GM23338 (cell line): ENCODE data around the gene ISLR2. TPM values are rescaled to one million over a fixed set of nuclear protein-coding genes. Genes with fewer than 3 reads are reported as not detected.

Source experiments
- ATAC-seq: fragments of 200-7000 bp; cut with Tn5 transposase; 3 replicates; pipeline ENCODE4 v1.9.1; 2020
- DNase-seq: peaks from one replicate; pipeline ENCODE4 v3.0.0-alpha.2; 2015; ENCODE audit warnings: low spot score
- H2AFZ ChIP-seq: fragments of 200-600 bp; sonication (generic); 2 replicates; pipeline ENCODE4 v1.8.0; 2016; ENCODE audit warnings: antibody characterized with exemption, mild to moderate bottlenecking, moderate library complexity
- H3F3A ChIP-seq: fragments of 200-600 bp; sonication (generic); replicated peaks from 2 replicates; pipeline ENCODE4 v1.8.0; 2017; ENCODE audit warnings: antibody characterized with exemption, mixed run types, low read depth
- H3K27ac ChIP-seq: fragments of 200-600 bp; sonication (generic); 2 replicates; pipeline ENCODE4 v1.6.1; 2016; ENCODE audit warnings: low read depth
- H3K27me3 ChIP-seq: fragments of 200-600 bp; sonication (generic); 2 replicates; pipeline ENCODE4 v1.8.0; 2016; ENCODE audit warnings: mild to moderate bottlenecking, mixed run types, moderate library complexity; ENCODE audit not compliant: insufficient read depth
- H3K36me3 ChIP-seq: fragments of 200-600 bp; sonication (generic); 2 replicates; pipeline ENCODE4 v1.8.0; 2016; ENCODE audit warnings: mild to moderate bottlenecking; ENCODE audit not compliant: insufficient read depth
- H3K4me1 ChIP-seq: fragments of 200-600 bp; sonication (generic); 2 replicates; pipeline ENCODE4 v1.8.0; 2016; ENCODE audit warnings: mild to moderate bottlenecking, moderate library complexity; ENCODE audit not compliant: insufficient read depth
- H3K4me2 ChIP-seq: fragments of 200-600 bp; sonication (generic); 2 replicates; pipeline ENCODE4 v1.7.1; 2017; ENCODE audit warnings: mixed run types
- H3K4me3 ChIP-seq: fragments of 200-600 bp; sonication (generic); 2 replicates; pipeline ENCODE4 v1.6.1; 2016; ENCODE audit warnings: mixed run types
- H3K79me2 ChIP-seq: fragments of 200-600 bp; sonication (generic); replicated peaks from 2 replicates; pipeline ENCODE4 v1.8.0; 2017; ENCODE audit warnings: mild to moderate bottlenecking; ENCODE audit not compliant: insufficient read depth
- H3K9me2 ChIP-seq: fragments of 200-600 bp; sonication (generic); 2 replicates; pipeline ENCODE4 v1.8.0; 2017; ENCODE audit not compliant: insufficient read depth
- H4K20me1 ChIP-seq: fragments of 200-600 bp; sonication (generic); replicated peaks from 2 replicates; pipeline ENCODE4 v1.8.0; 2017; ENCODE audit warnings: mild to moderate bottlenecking; ENCODE audit not compliant: insufficient read depth
- H3K27ac Mint-ChIP-seq: 2 replicates; pipeline ENCODE4 v1.8.0; 2020; ENCODE audit warnings: inconsistent platforms, mild to moderate bottlenecking, moderate library complexity, mixed read lengths
- H3K27me3 Mint-ChIP-seq: 3 replicates; pipeline ENCODE4 v1.8.0; 2022; ENCODE audit warnings: low read depth, mild to moderate bottlenecking, moderate library complexity, mixed read lengths, inconsistent platforms; ENCODE audit not compliant: insufficient read depth, poor library complexity
- H3K36me3 Mint-ChIP-seq: 3 replicates; pipeline ENCODE4 v1.8.0; 2021; ENCODE audit warnings: low read depth, mild to moderate bottlenecking, inconsistent platforms, moderate library complexity, mixed read lengths
- H3K4me1 Mint-ChIP-seq: 3 replicates; pipeline ENCODE4 v1.8.0; 2020; ENCODE audit warnings: mild to moderate bottlenecking, inconsistent platforms, mixed read lengths
- H3K4me3 Mint-ChIP-seq: 3 replicates; pipeline ENCODE4 v1.8.0; 2021; ENCODE audit warnings: moderate library complexity, mild to moderate bottlenecking, inconsistent platforms, mixed read lengths
- H3K9me3 Mint-ChIP-seq: 3 replicates; pipeline ENCODE4 v1.8.0; 2020; ENCODE audit warnings: moderate library complexity, mild to moderate bottlenecking, inconsistent platforms, mixed read lengths
- CREB1 ChIP-seq: fragments of 250-450 bp; sonication (Bioruptor Pico); IDR thresholded peaks from 2 replicates; pipeline ENCODE4 v1.5.0; 2020; ENCODE audit warnings: low read depth, mild to moderate bottlenecking, moderate library complexity
- CTCF ChIP-seq, 2 experiments: fragments of 200-600 bp in 1 of 2; sonication (generic) in 1 of 2; conservative IDR thresholded peaks; 2 replicates each; pipeline versions ENCODE4 v1.5.1 to v1.6.1; 2016 to 2017; ENCODE audit warnings: antibody characterized with exemption in 2 of 2, low read depth in 2 of 2, mild to moderate bottlenecking in 2 of 2, moderate library complexity in 1 of 2
- ETS1 ChIP-seq: IDR thresholded peaks from 2 replicates; pipeline ENCODE4 v1.6.1; 2016; ENCODE audit warnings: antibody characterized with exemption
- EZH2 ChIP-seq: fragments of 200-600 bp; sonication (generic); IDR thresholded peaks from one replicate; pipeline ENCODE4 v1.8.0; 2017; ENCODE audit warnings: antibody characterized with exemption, mild to moderate bottlenecking, low read depth; ENCODE audit not compliant: unreplicated experiment
- EZH2phosphoT487 ChIP-seq: fragments of 200-600 bp; sonication (generic); IDR thresholded peaks from one replicate; pipeline ENCODE4 v1.8.1; 2018; ENCODE audit warnings: antibody characterized with exemption; ENCODE audit not compliant: unreplicated experiment
- JUNB ChIP-seq: IDR thresholded peaks from one replicate; pipeline ENCODE4 v1.6.1; 2016; ENCODE audit warnings: antibody characterized with exemption; ENCODE audit not compliant: unreplicated experiment
- NANOG ChIP-seq: IDR thresholded peaks from 2 replicates; pipeline ENCODE4 v1.6.1; 2016; ENCODE audit warnings: antibody characterized with exemption, borderline replicate concordance
- POLR2AphosphoS5 ChIP-seq: IDR thresholded peaks from 2 replicates; pipeline ENCODE4 v1.6.1; 2016; ENCODE audit warnings: antibody characterized with exemption, low read depth
- REST ChIP-seq: IDR thresholded peaks from one replicate; pipeline ENCODE4 v1.6.1; 2018; ENCODE audit warnings: antibody characterized with exemption; ENCODE audit not compliant: unreplicated experiment
- STAT1 ChIP-seq: IDR thresholded peaks from one replicate; pipeline ENCODE4 v1.6.1; 2016; ENCODE audit warnings: antibody characterized with exemption; ENCODE audit not compliant: unreplicated experiment
- ZNF114 ChIP-seq: fragments of 250-450 bp; sonication (Bioruptor Pico); IDR thresholded peaks from 2 replicates; pipeline ENCODE4 v1.5.0; 2020; ENCODE audit warnings: mild to moderate bottlenecking, moderate library complexity
- ZNF331 ChIP-seq: fragments of 250-450 bp; sonication (Bioruptor Pico); IDR thresholded peaks from 2 replicates; pipeline ENCODE4 v1.5.0; 2020; ENCODE audit warnings: low read depth, mild to moderate bottlenecking, moderate library complexity
- ZNF462 ChIP-seq: fragments of 250-450 bp; sonication (Bioruptor Pico); IDR thresholded peaks from 2 replicates; pipeline ENCODE4 v1.5.0; 2020; ENCODE audit warnings: mild to moderate bottlenecking, moderate library complexity
- polyA plus RNA-seq: library from polyadenylated mRNA; unstranded; fragments of >200 nt; fragmentation: Nextera tagmentation; extraction: Ambion mirVana; gene quantifications from 2 replicates; pipeline ENCODE4 v1.2.1, GENCODE V29; 2016
- total RNA-seq: library from RNA; depleted of rRNA; stranded (reverse); fragments of >200 nt; shearing (Covaris generic); gene quantifications from 2 replicates; pipeline ENCODE4 v1.2.3, GENCODE V29; 2014

ISLR2 gene
- total and polyA plus RNA-seq, 2 experiments from 2014 or later, result 0.13 to 0.21 TPM

- no peak overlapping the region for H3K4me2 ChIP-seq
- TF ChIP-seq ZNF114 (no peak), CREB1 (CRISPR knock-in tag) (no peak), EZH2 (no peak), JUNB (no peak), POLR2AphosphoS5 (no peak), REST (no peak), ZNF331 (no peak), EZH2phosphoT487 (no peak), CTCF (conservative IDR thresholded peaks at IDR 0.05; ENCODE audit: low read depth in 2 of 2) (no peak), STAT1 (no peak), NANOG (no peak), ZNF462 (CRISPR knock-in tag) (no peak), ETS1 (no peak)
- peaks cover 19% of the 10 kb centered on the region for H3K4me1 Mint-ChIP-seq
- no peak overlapping the region for H3K27ac ChIP-seq
- H3K9me2 ChIP-seq, result no peaks in the 10 kb centered on the region
- H3F3A ChIP-seq, result no peaks in the 10 kb centered on the region
- H2AFZ ChIP-seq, result no peak overlapping the region
- H3K79me2 ChIP-seq, result no peaks in the 10 kb centered on the region
- H3K9me3 Mint-ChIP-seq, result no peaks in the 10 kb centered on the region
- peaks cover 16% of the 10 kb centered on the region for H3K27me3 Mint-ChIP-seq
- H3K36me3 ChIP-seq, result no peaks in the 10 kb centered on the region
- H3K27me3 ChIP-seq, result no peaks in the 10 kb centered on the region
- DNase-seq, result no peak
- no peak overlapping the region for H3K4me3 ChIP-seq
- no peaks in the 10 kb centered on the region for H3K4me1 ChIP-seq
- H4K20me1 ChIP-seq, result no peaks in the 10 kb centered on the region
- H3K27ac Mint-ChIP-seq, result no peak overlapping the region
- no peak for ATAC-seq
- H3K4me3 Mint-ChIP-seq, result no peak overlapping the region
- H3K36me3 Mint-ChIP-seq, result no peaks in the 10 kb centered on the region; the same call in 2 of the 3 replicates
Measured at GRCh38 chr15:74179983-74180880, 49.8 kb downstream of the ISLR2 start.
